Caco-2 (cell line): ENCODE measurements around the gene PTPRN2. TPM values are rescaled to one million over a fixed set of nuclear protein-coding genes. Genes with fewer than 3 reads are reported as not detected.

Source experiments
- BruUV-seq: library from RNA; stranded (reverse); fragments of 400-500 nt; replicated peaks from 2 replicates; lab custom pipeline; 2021; lab: Mats Ljungman, UMichigan
- CTCF ChIA-PET: fragments of 300-600 bp; sonication (Branson Sonifier 250); formaldehyde crosslinking; loops from one replicate; lab custom pipeline; 2022; ENCODE audit warnings: antibody characterized with exemption; lab: Charles Lee
- POLR2A ChIA-PET: fragments of 300-600 bp; sonication (Branson Sonifier 250); formaldehyde crosslinking; loops from one replicate; lab custom pipeline; 2022; ENCODE audit warnings: antibody characterized with exemption; lab: Charles Lee
- DNase-seq, 2 experiments: peaks; one replicate each; pipeline versions ENCODE4 v3.0.0 to v3.0.0-alpha.2; 2020 to 2022
- H3K27me3 ChIP-seq: replicated peaks from 2 replicates; pipeline ENCODE4 v1.6.0; 2011; ENCODE audit warnings: low read length; ENCODE audit not compliant: control insufficient read depth, insufficient read depth
- H3K36me3 ChIP-seq: 2 replicates; pipeline ENCODE4 v1.5.1; 2011; ENCODE audit warnings: low read length; ENCODE audit not compliant: control insufficient read depth, insufficient read depth
- H3K4me1 ChIP-seq: fragments of 250-450 bp; sonication (Bioruptor Pico); 2 replicates; pipeline ENCODE4 v1.5.1; 2020; ENCODE audit warnings: mild to moderate bottlenecking
- H3K4me3 ChIP-seq: 2 replicates; pipeline ENCODE4 v1.5.1; 2011; ENCODE audit warnings: low read depth, mild to moderate bottlenecking, control low read depth, low read length
- H3K9me3 ChIP-seq: fragments of 250-450 bp; sonication (Bioruptor Pico); 2 replicates; pipeline ENCODE4 v1.5.1; 2020; ENCODE audit warnings: mild to moderate bottlenecking, moderate library complexity
- H3K27ac Mint-ChIP-seq: one replicate; pipeline ENCODE4 v1.8.0; 2022; ENCODE audit warnings: mixed read lengths; ENCODE audit not compliant: unreplicated experiment
- H3K27me3 Mint-ChIP-seq: one replicate; pipeline ENCODE4 v1.8.0; 2022; ENCODE audit warnings: mixed read lengths; ENCODE audit not compliant: insufficient read depth, unreplicated experiment
- H3K36me3 Mint-ChIP-seq: one replicate; pipeline ENCODE4 v1.8.0; 2022; ENCODE audit warnings: mild to moderate bottlenecking, mixed read lengths; ENCODE audit not compliant: insufficient read depth, unreplicated experiment
- H3K4me1 Mint-ChIP-seq: one replicate; pipeline ENCODE4 v1.8.0; 2022; ENCODE audit warnings: low read depth, mixed read lengths; ENCODE audit not compliant: unreplicated experiment
- H3K4me3 Mint-ChIP-seq: one replicate; pipeline ENCODE4 v1.8.0; 2022; ENCODE audit warnings: mild to moderate bottlenecking, moderate library complexity, mixed read lengths; ENCODE audit not compliant: unreplicated experiment
- H3K9me3 Mint-ChIP-seq: one replicate; pipeline ENCODE4 v1.8.0; 2022; ENCODE audit warnings: mixed read lengths; ENCODE audit not compliant: unreplicated experiment
- CTCF ChIP-seq, 2 experiments: fragments of 200-600 bp in 1 of 2; IDR thresholded peaks; 1 replicate in 1 of 2; 2 replicates in 1 of 2; pipeline versions ENCODE4 v1.5.1 to v1.8.0; 2011 to 2022; ENCODE audit warnings: antibody characterized with exemption in 1 of 2, control low read depth in 1 of 2, inconsistent platforms in 1 of 2, low read depth in 1 of 2, low read length in 1 of 2, mild to moderate bottlenecking in 1 of 2, moderate library complexity in 1 of 2; ENCODE audit not compliant: insufficient read depth in 1 of 2, severe bottlenecking in 1 of 2, unreplicated experiment in 1 of 2
- intact Hi-C: fragments of 100-400 bp; cut with micrococcal nuclease; formaldehyde crosslinking; loops from one replicate; pipeline ENCODE4 v1.10.0; 2022; ENCODE audit not compliant: unreplicated experiment
- total RNA-seq: library from RNA; stranded (reverse); gene quantifications from 2 replicates; pipeline ENCODE4 v1.2.3, GENCODE V29; 2022

Gene PTPRN2
- total RNA-seq, 1 experiment from 2014 or later, result 1.4 TPM

- Histone ChIP-seq H3K36me3 (no peaks in the 10 kb centered on the region), H3K27me3 (no peaks in the 10 kb centered on the region), H3K4me3 (no peak overlapping the region), H3K4me1 (no peaks in the 10 kb centered on the region), H3K9me3 (no peaks in the 10 kb centered on the region)
- Mint-ChIP-seq H3K4me1 (no peaks in the 10 kb centered on the region), H3K9me3 (no peaks in the 10 kb centered on the region), H3K36me3 (no peaks in the 10 kb centered on the region), H3K4me3 (no peak overlapping the region), H3K27me3 (no peaks in the 10 kb centered on the region), H3K27ac (no peak overlapping the region)
- TF ChIP-seq CTCF (IDR thresholded peaks at IDR 0.05; ENCODE audit: insufficient read depth in 1 of 2, low read depth in 1 of 2, low read length in 1 of 2, severe bottlenecking in 1 of 2, unreplicated experiment in 1 of 2), result no peak
- BruUV-seq, result no TSS peak
- DNase-seq, result no peak
- POLR2A ChIA-PET, result no interaction called here
- intact Hi-C loops, result no loop called here
- CTCF ChIA-PET, result no interaction called here
Observed at GRCh38 chr7:157991351-157991750, 596.3 kb downstream of the PTPRN2 start.

- BruUV-seq, result no TSS peak
- Mint-ChIP-seq H3K36me3 (no peaks in the 10 kb centered on the region), H3K27ac (no peak overlapping the region), H3K9me3 (no peaks in the 10 kb centered on the region), H3K4me1 (no peaks in the 10 kb centered on the region), H3K4me3 (no peak overlapping the region), H3K27me3 (no peaks in the 10 kb centered on the region)
- TF ChIP-seq CTCF (IDR thresholded peaks at IDR 0.05; ENCODE audit: insufficient read depth in 1 of 2, low read depth in 1 of 2, low read length in 1 of 2, severe bottlenecking in 1 of 2, unreplicated experiment in 1 of 2), result no peak
- H3K4me3 ChIP-seq, result no peak overlapping the region
- ChIA-PET POLR2A (no interaction called here), CTCF (no interaction called here)
- no peaks in the 10 kb centered on the region for H3K4me1 ChIP-seq
- H3K27me3 ChIP-seq, result no peaks in the 10 kb centered on the region
- H3K36me3 ChIP-seq, result no peaks in the 10 kb centered on the region
- intact Hi-C loops, result no loop called here
- H3K9me3 ChIP-seq, result no peaks in the 10 kb centered on the region
- no peak for DNase-seq
Observed at GRCh38 chr7:157990881-157991250, 596.8 kb downstream of the PTPRN2 start.

GRCh38 chr7:157990226-157990880 is 597.3 kb downstream of the PTPRN2 start:
- ChIA-PET CTCF (no interaction called here), POLR2A (no interaction called here)
- Mint-ChIP-seq H3K4me3 (no peak overlapping the region), H3K27me3 (no peaks in the 10 kb centered on the region), H3K4me1 (no peaks in the 10 kb centered on the region), H3K27ac (no peak overlapping the region), H3K9me3 (peaks cover under 1% of the 10 kb centered on the region), H3K36me3 (no peaks in the 10 kb centered on the region)
- H3K4me3 ChIP-seq, result no peak overlapping the region
- no TSS peak for BruUV-seq
- H3K36me3 ChIP-seq, result no peaks in the 10 kb centered on the region
- no peaks in the 10 kb centered on the region for H3K4me1 ChIP-seq
- H3K27me3 ChIP-seq, result no peaks in the 10 kb centered on the region
- intact Hi-C loops, result no loop called here
- no peak for TF ChIP-seq CTCF (IDR thresholded peaks at IDR 0.05; ENCODE audit: insufficient read depth in 1 of 2, low read depth in 1 of 2, low read length in 1 of 2, severe bottlenecking in 1 of 2, unreplicated experiment in 1 of 2)
- DNase-seq, result no peak
- no peaks in the 10 kb centered on the region for H3K9me3 ChIP-seq
